GM21825 (cell line): ENCODE results near the gene TMEM132D.
"Not testable (repeated sequence)": the region's sequence is repeated elsewhere in the genome, so short reads cannot be mapped to it uniquely, and the experiment has no call there.

ENCODE experiments used
- ATAC-seq: cut with Tn5 transposase; IDR thresholded peaks from one replicate; pipeline ENCODE4 v1.9.1; 2021; ENCODE audit warnings: mild to moderate bottlenecking, moderate library complexity; ENCODE audit not compliant: unreplicated experiment

Gene TMEM132D

DNA sequence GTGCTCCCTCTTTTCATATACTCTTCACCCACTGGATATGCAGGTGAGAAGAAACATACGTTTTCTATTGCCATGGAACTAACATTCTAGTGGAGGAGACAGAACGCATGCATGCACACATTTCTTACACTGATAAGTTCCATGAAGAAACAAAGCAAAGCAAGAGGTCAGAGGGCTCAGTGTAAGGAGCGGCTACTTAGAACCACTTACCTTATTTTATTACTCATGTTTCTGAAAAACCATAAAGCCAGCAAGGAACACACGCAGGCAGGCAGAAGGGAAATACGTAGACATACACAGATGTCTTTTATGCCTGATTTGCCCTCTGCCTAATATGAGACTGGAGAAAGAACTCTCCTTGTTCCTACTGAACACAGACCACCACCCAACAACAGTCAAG lies 362.9 kb downstream of the TMEM132D start:
- ATAC-seq: no peak

DNA sequence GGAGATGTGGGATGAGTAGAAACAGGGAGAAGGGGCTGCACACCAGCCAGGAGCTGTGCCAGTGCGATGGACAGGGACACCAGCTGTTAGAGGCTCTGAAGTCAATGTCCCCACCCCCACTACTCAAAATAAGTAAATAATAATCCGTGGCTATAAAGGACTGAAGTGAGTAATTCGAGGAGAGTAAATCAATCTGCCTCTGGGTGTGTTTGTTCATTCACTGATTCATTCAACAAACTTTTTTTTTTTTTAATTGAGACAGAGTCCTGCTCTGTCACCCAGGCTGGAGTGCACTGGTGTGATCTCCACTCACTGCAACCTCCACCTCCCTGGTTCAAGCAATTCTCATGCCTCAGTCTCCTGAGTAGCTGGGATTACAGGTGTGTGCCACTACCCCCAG lies 363.6 kb downstream of the TMEM132D start:
- ATAC-seq: no peak

DNA sequence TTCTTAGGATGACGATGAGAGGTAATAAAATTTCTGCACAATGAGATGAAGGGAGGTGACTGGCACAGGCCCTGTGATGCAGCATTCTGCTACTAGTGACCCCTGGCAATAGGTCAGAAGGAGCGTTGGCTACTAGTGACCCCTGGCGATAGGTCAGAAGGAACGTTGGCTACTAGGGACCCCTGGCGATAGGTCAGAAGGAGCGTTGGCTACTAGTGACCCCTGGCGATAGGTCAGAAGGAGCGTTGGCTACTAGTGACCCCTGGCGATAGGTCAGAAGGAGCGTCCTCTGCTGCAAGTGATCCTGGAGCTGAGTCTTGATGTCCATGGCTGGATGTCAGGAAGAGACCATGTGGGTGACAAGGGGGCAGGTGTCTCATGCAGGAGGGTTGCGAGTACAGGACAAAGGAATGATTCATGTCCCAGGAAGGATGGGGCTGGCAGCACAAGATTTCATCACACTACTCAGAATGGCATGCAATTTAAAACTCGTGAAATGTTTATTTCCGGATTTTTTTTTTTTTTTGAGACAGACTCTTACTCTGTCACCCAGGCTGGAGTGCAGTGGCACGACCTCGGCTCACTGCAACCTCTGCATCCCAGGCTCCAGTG lies 365.0 kb downstream of the TMEM132D start:
- ATAC-seq: not testable (repeated sequence)

DNA sequence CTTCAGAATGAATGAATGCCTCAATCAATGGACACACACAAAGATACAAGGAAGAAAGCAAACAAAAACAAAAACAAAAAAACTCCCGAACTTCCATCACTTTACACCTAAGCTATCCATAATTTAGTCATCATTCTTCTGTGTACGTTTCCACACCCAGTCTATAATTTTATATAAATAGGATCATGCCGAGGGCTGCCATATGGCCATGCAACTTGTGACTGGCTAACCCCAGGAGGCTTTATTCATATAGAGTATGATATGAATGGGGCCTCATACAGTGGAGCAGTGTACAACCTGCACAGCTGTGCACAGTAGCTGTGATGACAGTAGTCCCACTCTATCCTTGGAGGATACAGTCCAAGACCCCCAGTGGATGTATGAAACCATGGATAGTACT lies 365.7 kb downstream of the TMEM132D start:
- no peak for ATAC-seq

DNA sequence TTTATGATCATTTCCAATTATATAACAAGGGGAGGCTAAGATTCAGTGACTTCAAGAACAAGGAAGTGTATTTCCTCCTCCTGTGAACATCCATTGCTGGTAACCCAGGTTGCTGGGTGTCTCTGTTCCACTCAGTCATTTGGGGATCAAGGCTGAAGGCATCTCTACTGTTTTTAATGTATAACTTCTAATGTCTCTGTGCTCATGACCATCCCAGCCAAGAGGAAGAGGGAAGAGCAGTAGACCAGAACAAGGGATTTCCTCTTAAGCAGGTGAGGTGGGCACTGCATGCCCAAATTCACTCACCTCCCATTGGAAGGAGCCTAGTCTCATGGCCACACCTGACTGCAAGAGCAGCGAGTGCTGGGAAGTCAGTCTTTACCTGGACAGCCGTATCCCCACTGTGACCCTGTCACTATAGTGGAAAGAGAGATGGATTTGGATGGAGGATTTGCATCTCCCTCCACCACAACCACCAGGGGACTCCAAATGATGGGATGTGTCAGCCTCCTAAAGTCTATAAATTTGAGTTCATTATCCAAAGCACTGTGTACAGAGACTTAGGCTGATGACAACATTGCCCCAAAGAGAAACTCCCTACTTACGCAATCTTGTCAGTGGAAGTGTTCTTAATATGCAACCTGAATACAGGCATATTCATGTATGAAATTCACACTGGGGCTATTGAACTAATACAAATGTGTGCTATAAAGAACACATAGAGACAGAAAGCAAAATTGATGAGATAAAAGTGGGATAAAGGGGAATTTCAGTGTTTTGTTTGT lies 368.7 kb downstream of the TMEM132D start:
- no peak for ATAC-seq

DNA sequence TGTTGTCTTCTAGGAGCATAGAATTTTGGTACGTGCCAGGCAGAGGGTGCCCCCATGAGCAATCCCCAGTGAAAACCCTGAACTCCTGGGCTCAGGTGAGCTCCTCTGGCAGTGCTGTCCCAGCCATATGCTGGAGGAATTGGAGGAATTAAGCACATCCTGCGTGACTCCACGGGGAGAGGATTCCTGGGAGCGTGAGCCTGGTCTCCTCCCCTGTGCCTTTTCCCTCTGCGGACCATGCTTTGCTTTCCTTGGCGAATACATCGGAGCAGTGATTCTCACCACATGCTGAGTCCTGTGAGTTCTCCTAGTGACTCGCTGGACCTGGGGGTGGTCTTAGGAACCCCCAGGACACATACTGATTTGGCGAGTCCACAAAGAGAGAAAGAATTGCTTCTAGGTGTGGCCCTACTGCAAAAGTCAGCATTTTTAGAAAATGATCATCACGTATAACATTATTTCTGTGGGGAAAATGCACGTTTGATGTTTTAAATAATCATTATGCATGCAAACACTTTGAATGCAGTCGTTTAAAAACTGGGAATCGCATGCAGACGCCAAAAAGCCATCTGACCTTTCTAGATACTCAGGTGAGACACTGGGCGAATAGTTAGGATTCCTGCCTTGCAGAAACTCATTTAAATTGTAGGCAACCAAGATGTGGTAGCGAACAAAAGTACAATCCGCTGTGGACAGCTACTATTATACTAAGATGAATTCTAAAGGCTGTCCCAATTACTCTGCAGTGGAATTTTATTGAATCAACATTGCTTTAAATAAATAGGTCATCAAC lies 370.9 kb downstream of the TMEM132D start:
- no peak for ATAC-seq

DNA sequence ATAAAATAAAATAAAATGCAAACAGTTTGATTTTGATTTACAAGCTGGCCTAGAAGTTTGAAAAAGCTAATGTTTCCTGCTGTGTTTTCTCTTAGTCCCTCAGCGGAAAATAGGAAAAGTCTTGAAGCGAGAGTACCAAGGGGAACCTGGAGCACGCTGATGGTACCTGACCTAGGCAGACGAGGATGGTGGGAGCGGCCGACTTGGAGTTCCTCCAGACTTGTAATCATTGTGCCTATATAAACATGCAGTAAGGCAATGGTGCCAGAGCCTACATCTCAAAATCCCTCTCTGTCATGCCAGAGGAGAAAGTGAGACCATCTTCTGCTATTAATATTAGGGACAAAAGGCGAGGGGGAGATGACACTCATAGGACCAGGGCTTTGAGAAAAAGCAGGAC lies 371.7 kb downstream of the TMEM132D start:
- ATAC-seq: no peak

DNA sequence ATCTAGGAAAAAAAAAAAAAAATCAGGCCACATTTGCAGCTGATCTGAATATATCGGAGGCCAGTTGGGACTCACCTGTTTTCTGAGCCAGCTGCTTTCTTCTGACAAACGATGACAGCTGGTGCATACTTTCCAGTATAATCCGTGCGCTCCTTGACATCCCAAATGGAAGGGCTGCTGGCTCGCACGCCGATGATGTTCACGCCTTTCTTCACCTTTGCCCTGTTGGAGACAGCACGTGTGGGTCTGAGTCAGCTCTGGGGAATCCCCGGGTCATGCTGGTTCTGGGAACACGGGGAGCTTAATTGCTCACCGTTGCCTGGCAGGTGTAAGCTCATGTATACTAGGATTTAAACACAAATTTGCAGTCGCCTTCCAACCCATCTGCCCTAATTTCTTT lies 372.8 kb downstream of the TMEM132D start:
- no peak for ATAC-seq

DNA sequence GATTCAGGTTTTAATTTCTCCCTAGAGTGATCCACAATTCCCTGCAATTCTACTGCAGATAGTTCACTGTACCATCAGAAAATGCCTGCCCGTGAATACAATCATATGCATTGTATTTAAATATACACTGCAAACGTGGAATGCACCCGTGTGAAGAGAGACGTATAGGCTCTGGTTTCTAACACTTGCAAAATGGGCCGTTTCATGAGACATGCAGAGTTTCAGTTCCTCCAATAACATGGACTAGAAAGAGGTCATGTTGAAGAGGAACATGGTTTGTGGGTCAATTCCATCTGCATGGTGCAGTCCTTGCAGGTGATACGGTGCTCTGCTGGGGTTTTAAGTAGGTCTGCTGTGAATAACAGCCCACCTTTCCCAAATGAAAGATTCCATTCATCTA lies 373.3 kb downstream of the TMEM132D start:
- ATAC-seq: no peak

DNA sequence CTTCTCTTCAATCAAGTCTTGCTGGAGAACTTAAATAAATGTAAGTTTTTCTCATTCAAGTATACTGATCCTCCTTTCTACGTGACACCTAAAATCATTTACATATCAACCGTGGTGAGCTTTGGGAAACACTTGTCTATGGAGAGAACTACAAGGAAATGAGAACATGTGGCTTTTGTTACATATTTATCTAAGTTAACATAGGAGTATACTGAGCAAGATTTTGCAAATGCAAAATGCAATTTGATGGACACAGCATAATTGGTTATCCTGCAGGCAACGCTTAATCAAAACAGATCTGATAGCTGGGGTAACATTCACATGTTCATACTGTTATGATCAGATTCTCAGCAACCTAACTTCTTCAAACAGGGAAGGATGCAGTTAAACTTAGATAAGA lies 376.3 kb downstream of the TMEM132D start:
- no peak for ATAC-seq

DNA sequence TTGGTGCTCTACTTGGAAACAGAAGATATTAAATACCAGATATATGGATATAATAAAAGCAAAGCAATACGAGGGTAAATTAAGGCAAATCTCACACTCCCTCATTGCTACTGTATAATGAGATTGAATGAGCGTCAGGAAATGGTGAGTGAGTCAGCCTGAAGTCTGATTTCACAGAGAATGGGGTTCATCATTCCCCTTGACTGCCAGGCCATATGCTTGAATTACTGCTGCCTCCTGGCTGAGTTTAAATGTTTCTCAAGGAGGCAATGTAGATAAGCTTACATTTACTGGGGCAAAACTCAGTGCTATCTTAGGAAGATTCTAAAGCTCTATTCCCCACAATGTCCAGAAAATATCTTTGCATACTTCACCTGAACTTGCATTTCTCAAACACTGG lies 380.2 kb downstream of the TMEM132D start:
- ATAC-seq: no peak

DNA sequence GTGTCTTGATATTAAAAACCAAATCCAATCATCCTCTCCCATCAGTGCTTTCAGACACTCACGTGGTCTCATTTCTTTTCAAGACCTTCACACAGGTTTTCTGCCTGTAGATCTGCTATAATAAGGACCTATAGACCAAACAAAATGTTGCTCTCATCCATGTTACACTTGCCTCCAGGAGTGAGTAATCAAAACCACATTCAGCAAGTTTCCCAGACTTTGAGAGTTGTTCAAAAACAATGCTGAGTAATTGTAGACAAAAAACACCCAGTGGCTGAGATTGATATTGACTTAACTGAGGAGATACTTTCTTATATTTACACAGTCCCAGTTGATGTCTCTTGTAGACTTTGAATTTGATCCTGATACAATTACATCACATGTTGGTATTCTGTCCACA lies 383.1 kb downstream of the TMEM132D start:
- ATAC-seq: no peak

DNA sequence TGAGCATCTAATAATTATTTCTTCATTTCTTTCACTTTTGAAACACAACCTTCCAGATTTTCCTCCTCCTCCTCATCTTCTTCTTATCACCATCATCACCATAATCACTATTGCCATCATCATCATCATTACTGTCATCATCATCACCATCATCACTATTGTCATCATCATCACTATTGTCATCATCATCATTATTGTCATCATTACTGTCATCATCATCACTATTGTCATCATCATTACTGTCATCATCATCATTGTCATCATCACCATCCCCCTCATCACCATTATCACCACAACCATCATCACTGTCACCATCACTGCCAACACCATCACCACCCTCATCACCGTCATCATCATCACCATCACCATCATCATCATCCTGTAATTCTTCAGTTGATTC lies 400.0 kb downstream of the TMEM132D start:
- ATAC-seq: no peak

DNA sequence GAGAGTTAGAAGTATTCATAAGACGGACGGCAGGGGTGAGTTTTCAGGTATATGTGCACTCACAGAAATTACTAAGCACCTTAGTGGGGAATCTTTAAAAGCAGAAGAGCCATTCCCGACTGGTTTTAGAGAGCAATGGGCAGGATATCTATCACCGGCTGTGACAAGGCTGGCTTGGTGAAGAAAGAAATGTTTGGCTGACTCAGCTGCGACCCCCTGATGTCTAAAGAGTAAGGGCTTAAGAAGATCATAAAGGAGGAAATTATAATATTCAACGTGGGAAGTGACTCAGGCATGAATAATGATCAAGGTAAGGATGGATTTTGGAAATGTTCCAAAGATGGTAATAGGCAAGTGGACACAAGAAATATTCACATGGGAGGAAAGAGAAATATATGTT lies 407.6 kb downstream of the TMEM132D start:
- no peak for ATAC-seq

DNA sequence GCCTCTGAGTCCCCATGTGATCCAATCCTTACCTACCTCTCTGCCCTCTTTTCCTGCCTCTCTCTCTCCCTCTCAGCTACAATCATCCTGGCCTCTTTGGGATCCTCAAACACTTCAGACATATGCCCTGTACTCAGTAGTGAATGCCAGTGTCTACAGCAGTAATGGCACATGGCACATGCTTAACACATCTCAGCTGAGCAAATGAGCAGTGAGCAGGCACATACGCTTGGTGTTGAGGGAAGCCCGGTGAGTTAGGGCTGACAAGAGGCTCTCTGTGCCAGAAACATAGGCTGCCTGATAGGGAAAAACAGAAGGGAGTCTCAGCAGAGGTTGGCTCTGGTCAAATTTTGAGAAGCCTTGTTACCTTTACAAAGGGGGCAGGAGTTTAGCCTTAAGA lies 409.1 kb downstream of the TMEM132D start:
- no peak for ATAC-seq

DNA sequence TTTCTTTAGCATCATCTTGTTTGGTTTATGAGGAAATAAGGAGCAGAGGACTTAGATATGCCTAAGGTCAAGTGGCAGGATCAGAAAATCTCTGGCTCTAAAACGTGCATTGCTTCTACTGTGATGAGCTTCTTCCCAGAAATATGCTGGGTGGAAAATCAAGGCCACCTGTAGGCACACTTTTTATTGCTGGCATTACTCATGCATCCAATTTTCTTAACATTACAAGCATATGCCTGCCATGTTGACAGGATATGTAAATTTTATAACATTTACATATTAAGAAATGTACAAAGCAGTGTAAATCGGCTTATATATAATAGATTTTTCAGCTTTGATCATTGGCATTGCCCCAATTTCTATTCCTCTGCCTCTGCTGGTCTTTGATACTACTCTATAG lies 409.6 kb downstream of the TMEM132D start:
- ATAC-seq: no peak

DNA sequence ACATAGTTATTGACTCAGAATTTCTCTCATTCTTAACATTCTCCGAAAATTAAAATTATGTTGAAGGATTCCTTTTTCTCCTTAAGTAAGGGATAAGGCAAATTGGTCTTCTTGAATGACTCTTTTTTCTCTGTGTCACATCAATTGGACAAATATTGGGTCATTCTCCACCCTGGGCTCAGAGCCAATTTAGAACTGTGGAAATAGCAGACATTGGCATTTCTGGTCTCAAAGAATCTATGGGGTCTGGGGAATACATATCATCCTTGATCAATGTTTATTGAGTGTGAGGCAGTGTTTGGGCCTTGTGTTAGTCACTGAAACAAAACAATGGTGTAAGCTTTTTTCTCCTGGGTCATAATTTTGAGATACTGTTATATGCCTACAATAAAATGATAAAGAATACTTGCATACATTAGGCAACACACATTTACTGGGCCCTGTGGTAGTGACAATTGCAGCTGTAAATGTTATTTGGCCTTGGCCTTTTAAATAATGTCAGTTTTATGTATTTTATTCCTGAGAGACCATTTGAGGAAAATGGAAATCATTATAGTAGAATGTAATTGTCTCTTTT lies 414.6 kb downstream of the TMEM132D start:
- ATAC-seq: no peak

DNA sequence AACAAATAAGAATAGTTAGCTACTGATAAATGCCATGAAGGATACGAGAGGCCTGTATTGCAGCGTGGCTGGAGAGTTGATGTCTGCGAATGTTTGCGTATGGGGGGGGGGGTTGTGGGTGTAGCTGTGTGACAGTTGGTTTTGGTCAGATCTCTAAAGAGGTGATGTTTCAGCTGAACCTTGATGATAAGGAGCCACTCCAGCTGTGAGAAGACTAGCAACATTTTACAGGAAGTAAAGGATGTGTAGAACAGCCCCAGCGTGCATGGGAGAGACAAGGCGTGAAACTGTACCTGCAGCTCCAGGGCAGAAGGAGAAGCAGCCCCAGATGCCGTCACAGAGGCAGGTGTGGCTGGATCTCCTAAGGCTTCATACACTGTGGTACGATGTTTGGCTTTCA lies 416.9 kb downstream of the TMEM132D start:
- ATAC-seq: no peak

DNA sequence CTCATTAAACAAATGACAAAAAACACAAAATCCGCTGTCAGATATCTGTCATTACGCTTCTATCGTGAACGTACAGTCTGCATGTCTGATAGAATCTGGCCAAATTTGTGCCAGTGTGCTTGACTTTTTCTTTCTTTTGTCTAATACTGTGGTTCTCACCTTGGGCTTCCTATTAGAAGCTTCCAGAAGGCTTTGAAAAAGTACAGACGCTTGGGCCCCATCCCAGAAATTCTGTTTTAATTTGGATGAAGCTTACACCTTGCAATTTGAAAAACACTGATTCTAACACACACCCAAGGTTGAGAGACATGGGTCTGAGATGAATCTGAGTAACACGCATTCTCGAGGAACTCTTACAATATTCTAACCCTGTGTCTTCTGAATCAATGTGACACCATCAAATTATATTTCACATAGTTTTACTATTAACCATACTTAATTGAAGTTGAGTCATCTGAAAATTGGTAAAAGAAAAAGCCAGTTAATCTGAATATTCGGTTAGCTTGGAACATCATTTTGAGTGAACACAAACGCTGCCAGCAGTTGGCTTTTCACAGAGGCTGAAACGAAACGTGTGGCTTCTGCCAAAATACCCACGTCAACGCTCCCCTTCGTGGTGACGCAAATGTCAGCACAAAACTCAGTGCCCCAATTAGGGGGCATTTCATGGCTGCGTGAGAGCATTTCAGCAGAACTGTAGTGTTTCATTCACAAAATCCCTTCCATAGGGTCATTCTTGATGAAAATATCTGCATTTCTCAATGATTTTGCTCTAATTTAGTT lies 420.5 kb downstream of the TMEM132D start:
- no peak for ATAC-seq

DNA sequence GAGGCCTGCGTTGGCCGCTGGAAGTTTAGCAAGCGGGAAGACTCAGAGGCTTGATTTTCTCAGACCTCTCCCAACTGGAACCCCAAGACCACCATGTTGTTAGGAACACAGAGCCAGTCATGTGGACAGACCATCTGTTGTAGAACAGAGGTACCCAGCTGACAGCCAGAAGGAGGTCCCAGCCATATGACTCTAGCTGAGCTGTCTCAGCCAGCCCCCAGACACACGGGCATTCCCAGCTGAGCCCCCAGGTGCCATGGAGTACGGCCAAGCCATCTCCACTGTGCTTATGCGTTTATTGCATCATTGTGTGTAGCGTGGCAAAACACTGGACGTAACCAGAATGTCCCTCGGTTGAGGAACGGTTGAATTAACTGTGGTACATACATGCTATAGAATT lies 421.9 kb downstream of the TMEM132D start:
- ATAC-seq: no peak

DNA sequence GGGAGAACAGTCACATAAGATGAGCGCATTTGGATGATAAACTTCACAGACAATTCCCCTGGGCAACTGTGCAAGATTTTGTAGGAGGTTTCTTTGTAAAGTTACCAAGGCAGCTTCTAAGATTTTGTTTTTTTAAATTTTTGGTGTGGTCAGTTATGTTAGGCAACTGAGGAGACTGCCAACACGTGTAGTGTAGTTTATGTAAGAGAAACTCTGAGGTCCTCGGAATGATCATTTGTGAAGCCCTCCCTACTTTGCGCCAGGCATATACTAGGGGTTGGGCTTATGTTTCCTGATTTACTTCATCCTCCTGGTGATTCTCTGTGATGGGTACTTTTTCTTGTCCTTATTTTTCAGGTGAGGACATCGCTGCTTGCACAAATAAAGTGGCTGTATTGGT lies 433.6 kb downstream of the TMEM132D start:
- ATAC-seq: no peak
